Stomach (tissue), 9 donors: Measurements from ENCODE around the gene SIM1. TPM values are rescaled to one million over a fixed set of nuclear protein-coding genes. Genes with fewer than 3 reads are reported as not detected.
A peak's percentile ranks its signal among the peaks of the same experiment; 100 is the strongest.

Source experiments
- DNase-seq, 2 donors: peaks; one replicate each; pipeline versions ENCODE4 v3.0.0 to v3.0.0-alpha.2; 2013 to 2019
- H3K27ac ChIP-seq, 5 donors: fragments of 200-600 bp in 4 of 5; sonication (generic) in 4 of 5; one replicate each; pipeline ENCODE4 v1.5.1; 2013 to 2019; ENCODE audit warnings: mild to moderate bottlenecking in 1 of 5, moderate library complexity in 1 of 5
- H3K27me3 ChIP-seq, 3 donors: fragments of 200-600 bp; sonication (generic); one replicate each; pipeline ENCODE4 v1.5.1; 2017 to 2019; ENCODE audit warnings: mixed run types in 1 of 3
- H3K36me3 ChIP-seq, 4 donors: fragments of 200-600 bp; sonication (generic); 1 replicate in 3 of 4; 2 replicates in 1 of 4; pipeline ENCODE4 v1.5.1; 2016 to 2019
- H3K4me1 ChIP-seq, 4 donors: fragments of 200-600 bp; sonication (generic); one replicate each; pipeline ENCODE4 v1.5.1; 2016 to 2019
- H3K4me3 ChIP-seq, 4 donors: fragments of 200-600 bp; sonication (generic) in 3 of 4; one replicate each; pipeline ENCODE4 v1.5.1; 2016 to 2019; ENCODE audit warnings: mild to moderate bottlenecking in 1 of 4
- H3K9me3 ChIP-seq, 4 donors: fragments of 200-600 bp; sonication (generic); one replicate each; pipeline ENCODE4 v1.5.1; 2016 to 2019
- EP300 ChIP-seq: sonication (generic); formaldehyde crosslinking; IDR thresholded peaks from one replicate; pipeline ENCODE4 v1.6.1; 2017; ENCODE audit warnings: antibody characterized with exemption
- POLR2A ChIP-seq, 4 donors: fragments of 450-650 bp; IDR thresholded peaks; one replicate each; pipeline ENCODE4 v1.6.1; 2016; ENCODE audit warnings: antibody characterized with exemption in 4 of 4, control low read depth in 2 of 4, mild to moderate bottlenecking in 1 of 4, moderate library complexity in 1 of 4
- POLR2AphosphoS5 ChIP-seq, 3 donors: sonication (generic); formaldehyde crosslinking; IDR thresholded peaks; one replicate each; pipeline ENCODE4 v1.6.1; 2016; ENCODE audit warnings: antibody characterized with exemption in 3 of 3
- WGBS, 5 donors: extraction: QIAGEN DNeasy Blood & Tissue Kit in 3 of 5; methylation state at CpG; one replicate each; pipeline versions ENCODE4 v1.1.5 to v1.1.7; 2013 to 2018; 5-methylcytosine and 5-hydroxymethylcytosine counted together
- intact Hi-C: fragments of 100-400 bp; cut with DNase I; formaldehyde crosslinking; loops from one replicate; pipeline ENCODE4 v1.15.1; 2023; ENCODE audit warnings: low total_unique reads
- polyA plus RNA-seq, 3 donors: library from polyadenylated mRNA; stranded (reverse); fragments of 200-250 nt; gene quantifications; one replicate each; pipeline ENCODE4 v1.2.3, GENCODE V29; 2013
- total RNA-seq, 5 donors: library from RNA; depleted of rRNA; stranded (reverse); fragments of >200 nt; gene quantifications; one replicate each; pipeline versions ENCODE4 v1.1.0 to v1.2.3, GENCODE V29; 2014 to 2016
- TF ChIP-seq, protein P1 (sequence below), 7 experiments: fragments of 450-650 bp in 4 of 7; fragments of 200-600 bp in 3 of 7; sonication (generic) in 3 of 7; IDR thresholded peaks; one replicate each; pipeline ENCODE4 v1.5.1; 2016 to 2019; ENCODE audit warnings: antibody characterized with exemption in 7 of 7, control low read depth in 2 of 7, mild to moderate bottlenecking in 1 of 7
- donor health status: healthy with polysubstance abuse.
- donor health status: Bipolar disorder and iron deficiency.
- donor health status: healthy.

Gene SIM1
- total and polyA plus RNA-seq, 8 donors, result 0.43 TPM; not detected in 7

DNA sequence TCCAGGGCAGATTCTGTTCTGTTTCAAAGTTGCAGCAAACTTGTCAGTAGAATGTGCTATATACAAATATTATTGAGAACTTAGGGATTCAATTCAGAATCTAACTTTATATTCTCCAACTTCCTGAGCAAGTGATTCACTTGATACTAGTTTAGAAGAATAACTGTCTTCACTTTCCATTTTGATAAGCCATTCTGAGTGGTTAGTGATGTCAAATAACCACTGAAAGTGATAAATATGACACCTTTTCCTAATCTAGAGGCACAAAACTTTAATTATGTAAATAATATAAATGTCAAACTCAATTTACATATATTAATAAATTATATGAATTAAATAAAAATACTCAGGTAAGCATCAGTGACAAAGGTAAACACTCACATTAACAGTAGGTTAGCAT lies 20.5 kb upstream of the SIM1 start:
- no peak for DNase-seq
- H3K27ac ChIP-seq, result no peak overlapping the region
- H3K4me3 ChIP-seq, result no peak overlapping the region
- no peak for TF ChIP-seq POLR2AphosphoS5 (IDR thresholded peaks at IDR 0.05)
- TF ChIP-seq, protein P1, sequence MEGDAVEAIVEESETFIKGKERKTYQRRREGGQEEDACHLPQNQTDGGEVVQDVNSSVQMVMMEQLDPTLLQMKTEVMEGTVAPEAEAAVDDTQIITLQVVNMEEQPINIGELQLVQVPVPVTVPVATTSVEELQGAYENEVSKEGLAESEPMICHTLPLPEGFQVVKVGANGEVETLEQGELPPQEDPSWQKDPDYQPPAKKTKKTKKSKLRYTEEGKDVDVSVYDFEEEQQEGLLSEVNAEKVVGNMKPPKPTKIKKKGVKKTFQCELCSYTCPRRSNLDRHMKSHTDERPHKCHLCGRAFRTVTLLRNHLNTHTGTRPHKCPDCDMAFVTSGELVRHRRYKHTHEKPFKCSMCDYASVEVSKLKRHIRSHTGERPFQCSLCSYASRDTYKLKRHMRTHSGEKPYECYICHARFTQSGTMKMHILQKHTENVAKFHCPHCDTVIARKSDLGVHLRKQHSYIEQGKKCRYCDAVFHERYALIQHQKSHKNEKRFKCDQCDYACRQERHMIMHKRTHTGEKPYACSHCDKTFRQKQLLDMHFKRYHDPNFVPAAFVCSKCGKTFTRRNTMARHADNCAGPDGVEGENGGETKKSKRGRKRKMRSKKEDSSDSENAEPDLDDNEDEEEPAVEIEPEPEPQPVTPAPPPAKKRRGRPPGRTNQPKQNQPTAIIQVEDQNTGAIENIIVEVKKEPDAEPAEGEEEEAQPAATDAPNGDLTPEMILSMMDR (IDR thresholded peaks at IDR 0.05), result no peak
- TF ChIP-seq EP300, result no peak
- no peak for TF ChIP-seq POLR2A (IDR thresholded peaks at IDR 0.05)
- intact Hi-C loops, result no loop called here
- H3K27me3 ChIP-seq, result peaks cover 0 to 22% (median 0%) of the 10 kb centered on the region in 3 donors
- H3K36me3 ChIP-seq, result no peaks in the 10 kb centered on the region
- H3K9me3 ChIP-seq, result no peaks in the 10 kb centered on the region
- peaks cover 0 to 8% (median 0%) of the 10 kb centered on the region in 4 donors for H3K4me1 ChIP-seq

DNA sequence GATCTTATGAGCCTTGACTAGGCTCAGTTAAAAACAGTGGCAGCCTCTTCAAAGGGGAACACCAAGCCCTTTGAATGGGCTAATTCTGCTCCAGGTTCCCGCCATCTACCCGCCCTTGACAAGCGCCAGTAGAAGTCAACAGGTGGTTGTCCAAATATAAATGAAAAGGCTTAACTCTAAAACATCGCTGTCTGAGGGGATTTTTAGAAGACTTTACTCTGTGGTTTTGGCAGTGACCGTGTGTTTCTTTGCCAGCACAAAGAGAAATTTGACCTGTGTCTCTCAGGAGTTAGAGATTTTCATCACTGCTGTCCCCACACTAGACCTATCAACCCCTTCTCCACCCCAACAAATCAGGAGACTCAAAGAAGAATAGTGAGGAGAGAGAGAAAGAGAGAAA lies 19.8 kb upstream of the SIM1 start:
- 64 to 70% (median 68%) methylated on average over 5 of the region's 5 CpGs for WGBS, 5 donors
- H3K27me3 ChIP-seq, result peaks cover 0 to 17% (median 0%) of the 10 kb centered on the region in 3 donors
- DNase-seq, result no peak

DNA sequence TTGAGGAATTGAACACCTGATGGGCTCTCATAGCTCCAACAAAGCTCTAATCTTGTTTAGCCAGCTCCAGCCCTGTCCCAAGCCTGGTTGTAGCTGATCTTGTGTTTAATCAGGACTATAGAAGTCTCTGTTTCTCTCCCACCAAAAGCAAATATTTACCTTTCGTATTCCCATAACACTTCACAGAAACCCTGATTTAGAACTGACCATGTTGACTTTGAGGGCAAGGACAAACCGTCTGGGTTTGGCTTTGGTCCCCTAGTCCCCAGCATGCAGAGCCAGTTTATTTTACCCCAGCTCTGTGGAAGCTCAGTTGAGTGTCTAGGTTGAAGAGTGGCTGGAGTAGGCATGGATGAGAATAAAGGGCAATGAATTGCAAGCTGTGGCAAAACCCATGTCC lies 18.0 kb upstream of the SIM1 start:
- no peaks in the 10 kb centered on the region for H3K9me3 ChIP-seq
- peaks cover 0 to 8% (median 0%) of the 10 kb centered on the region in 4 donors for H3K4me1 ChIP-seq
- WGBS, 5 donors, result 19 to 48% (median 40%) methylated on average over 2 of the region's 2 CpGs
- DNase-seq, result no peak
- TF ChIP-seq POLR2AphosphoS5 (IDR thresholded peaks at IDR 0.05), result no peak
- TF ChIP-seq POLR2A (IDR thresholded peaks at IDR 0.05), result no peak
- no peak for TF ChIP-seq EP300
- TF ChIP-seq, protein P1 (IDR thresholded peaks at IDR 0.05), result no peak
- H3K36me3 ChIP-seq, result no peaks in the 10 kb centered on the region
- intact Hi-C loops, result no loop called here
- H3K4me3 ChIP-seq, result no peak overlapping the region
- H3K27ac ChIP-seq, result no peak overlapping the region
- H3K27me3 ChIP-seq, result peaks cover 0 to 26% (median 0%) of the 10 kb centered on the region in 3 donors

More for the DNA sequence above, 19.8 kb upstream of the SIM1 start:
- Histone ChIP-seq H3K36me3 (no peaks in the 10 kb centered on the region), H3K27ac (no peak overlapping the region), H3K4me3 (no peak overlapping the region), H3K9me3 (no peaks in the 10 kb centered on the region), H3K4me1 (peaks cover 0 to 8% (median 0%) of the 10 kb centered on the region in 4 donors)
- no peak for TF ChIP-seq EP300
- no peak for TF ChIP-seq POLR2AphosphoS5 (IDR thresholded peaks at IDR 0.05)
- no peak for TF ChIP-seq POLR2A (IDR thresholded peaks at IDR 0.05)
- TF ChIP-seq, protein P1 (IDR thresholded peaks at IDR 0.05), result no peak
- intact Hi-C loops, result no loop called here

DNA sequence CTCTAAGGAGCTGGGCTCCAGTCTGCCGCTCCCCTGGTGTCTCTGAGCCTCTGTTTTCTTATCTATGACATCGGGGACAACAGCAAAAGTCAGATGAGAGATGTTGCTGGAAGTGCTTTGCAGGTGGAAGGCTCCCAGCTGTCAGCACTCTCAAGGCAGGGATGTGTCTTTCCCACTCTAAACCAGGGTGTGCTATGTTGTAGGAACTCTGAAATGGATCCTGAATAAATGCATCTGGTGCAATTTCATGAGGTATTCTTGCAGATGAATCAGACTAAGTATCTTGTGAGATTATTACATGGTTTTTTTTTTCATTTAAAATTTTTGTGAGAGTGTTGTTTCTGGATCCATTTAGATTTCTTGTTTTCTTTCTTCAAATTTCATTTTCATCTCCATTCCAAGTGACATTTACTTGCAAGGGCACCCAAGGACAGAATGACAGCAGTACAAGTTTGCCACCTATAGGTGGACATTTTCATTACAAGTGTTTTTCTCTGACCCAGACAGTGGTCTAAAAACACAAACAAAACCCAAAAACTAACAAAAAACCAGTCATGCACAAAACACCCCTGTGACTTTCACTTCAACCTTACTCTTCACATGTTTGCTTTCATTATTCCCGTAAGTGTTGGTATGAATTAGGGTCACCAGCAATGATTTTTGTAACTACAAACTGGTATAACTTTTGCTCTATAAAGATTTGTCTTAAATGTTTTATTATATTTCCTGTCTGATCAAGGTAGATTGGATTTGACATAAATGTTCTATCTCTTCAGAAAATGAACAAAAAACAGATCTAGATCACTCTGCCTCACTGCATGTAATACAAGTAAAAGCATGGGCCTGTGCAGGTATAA lies 14.7 kb upstream of the SIM1 start:
- Histone ChIP-seq H3K36me3 (no peaks in the 10 kb centered on the region), H3K27ac (no peak overlapping the region), H3K4me3 (no peak overlapping the region), H3K9me3 (no peaks in the 10 kb centered on the region), H3K4me1 (peaks cover 0 to 8% (median 0%) of the 10 kb centered on the region in 4 donors), H3K27me3 (peaks cover 0 to 46% (median 4%) of the 10 kb centered on the region in 3 donors)
- TF ChIP-seq, protein P1 (IDR thresholded peaks at IDR 0.05), result peak in 5 of 7 experiments; percentile 32 to 69 (median 60)
- TF ChIP-seq EP300, result no peak
- TF ChIP-seq POLR2A (IDR thresholded peaks at IDR 0.05), result no peak
- TF ChIP-seq POLR2AphosphoS5 (IDR thresholded peaks at IDR 0.05), result no peak
- WGBS, 5 donors, result 62 to 74% (median 71%) methylated on average over 3 of the region's 3 CpGs
- intact Hi-C loops, result loop anchor here (10.0 kb wide), 1 partner anchor 365 kb away; no protein-coding TSS in a partner anchor
- peak in 1 of 2 donors; percentile 65 for DNase-seq
